ENCODE data around the gene TMEM61.
"Not testable (repeated sequence)": the region's sequence is repeated elsewhere in the genome, so short reads cannot be mapped to it uniquely, and the experiment has no call there.

DNA sequence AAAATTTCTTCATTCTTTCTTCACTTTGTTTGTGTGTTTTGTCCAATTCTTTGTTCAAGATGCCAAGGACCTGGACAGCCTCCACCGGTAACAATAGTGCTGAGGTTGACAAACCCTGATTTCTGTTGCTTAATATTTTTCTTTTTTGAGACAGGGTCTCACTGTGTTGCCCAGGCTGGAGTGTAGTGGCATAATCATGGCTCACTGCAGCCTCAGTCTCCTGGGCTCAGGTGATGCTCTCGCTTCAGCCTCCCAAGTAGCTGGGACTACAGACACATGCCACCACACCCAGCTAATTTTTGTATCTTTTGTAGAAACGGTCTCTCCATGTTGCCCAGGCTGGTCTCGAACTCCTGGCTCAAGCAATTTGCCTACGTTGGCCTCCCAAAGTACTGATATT lies 16.6 kb upstream of the TMEM61 start:
- TF ChIP-seq, protein P1, sequence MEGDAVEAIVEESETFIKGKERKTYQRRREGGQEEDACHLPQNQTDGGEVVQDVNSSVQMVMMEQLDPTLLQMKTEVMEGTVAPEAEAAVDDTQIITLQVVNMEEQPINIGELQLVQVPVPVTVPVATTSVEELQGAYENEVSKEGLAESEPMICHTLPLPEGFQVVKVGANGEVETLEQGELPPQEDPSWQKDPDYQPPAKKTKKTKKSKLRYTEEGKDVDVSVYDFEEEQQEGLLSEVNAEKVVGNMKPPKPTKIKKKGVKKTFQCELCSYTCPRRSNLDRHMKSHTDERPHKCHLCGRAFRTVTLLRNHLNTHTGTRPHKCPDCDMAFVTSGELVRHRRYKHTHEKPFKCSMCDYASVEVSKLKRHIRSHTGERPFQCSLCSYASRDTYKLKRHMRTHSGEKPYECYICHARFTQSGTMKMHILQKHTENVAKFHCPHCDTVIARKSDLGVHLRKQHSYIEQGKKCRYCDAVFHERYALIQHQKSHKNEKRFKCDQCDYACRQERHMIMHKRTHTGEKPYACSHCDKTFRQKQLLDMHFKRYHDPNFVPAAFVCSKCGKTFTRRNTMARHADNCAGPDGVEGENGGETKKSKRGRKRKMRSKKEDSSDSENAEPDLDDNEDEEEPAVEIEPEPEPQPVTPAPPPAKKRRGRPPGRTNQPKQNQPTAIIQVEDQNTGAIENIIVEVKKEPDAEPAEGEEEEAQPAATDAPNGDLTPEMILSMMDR (IDR thresholded peaks at IDR 0.05) = not testable (repeated sequence)
- TF ChIP-seq POLR2A (IDR thresholded peaks at IDR 0.05) = not testable (repeated sequence)
